ENCODE measurements around the gene CKAP5. TPM values are rescaled to one million over a fixed set of nuclear protein-coding genes. Genes with fewer than 3 reads are reported as not detected.

The CKAP5 gene
- total and polyA plus RNA-seq, 2 donors (not counting 1 experiment from before 2014, with no cell fraction given) = 64.7 to 111 TPM

- H3K9me3 ChIP-seq (ENCODE audit: control insufficient read depth, insufficient read depth, low read depth, low read length) = no peaks in the 10 kb centered on the region
- no peaks in the 10 kb centered on the region for H3K36me3 ChIP-seq (ENCODE audit: control insufficient read depth, insufficient read depth, low read length)
- H3K27ac ChIP-seq (ENCODE audit: insufficient read depth, low read length) = no peak overlapping the region
- H3K9ac ChIP-seq (ENCODE audit: insufficient read depth, low read length) = no peak overlapping the region
- H3K4me3 ChIP-seq (replicated peaks in 1 of 4; ENCODE audit: control extremely low read depth in 1 of 4, insufficient read depth in 1 of 4, low read depth in 3 of 4, low read length in 4 of 4) = no peak overlapping the region
- no peaks in the 10 kb centered on the region for H3K79me2 ChIP-seq (ENCODE audit: control insufficient read depth, insufficient read depth, low read length)
- no peak for DNase-seq (ENCODE audit: low read depth in 2 of 2)
- no peaks in the 10 kb centered on the region for H3K27me3 ChIP-seq (ENCODE audit: control insufficient read depth, insufficient read depth, low read length)
- H3K4me1 ChIP-seq (ENCODE audit: control insufficient read depth, extremely low read depth, insufficient read depth, low read length) = no peaks in the 10 kb centered on the region
- no peaks in the 10 kb centered on the region for H4K20me1 ChIP-seq (ENCODE audit: control insufficient read depth, extremely low read depth, insufficient read depth, low read length)
- H3K4me2 ChIP-seq (ENCODE audit: extremely low read depth, insufficient read depth, low read length) = no peak overlapping the region
- TF ChIP-seq EZH2 (IDR thresholded peaks at IDR 0.05; ENCODE audit: low read length, missing control alignments) = no peak
- TF ChIP-seq CTCF (conservative IDR thresholded peaks at IDR 0.05 in 1 of 2, IDR thresholded peaks at IDR 0.05 in 1 of 2; ENCODE audit: low read depth in 1 of 2, low read length in 2 of 2) = no peak
- H2AFZ ChIP-seq (ENCODE audit: low read length) = no peak overlapping the region
These were observed 31.5 kb upstream of the CKAP5 start for GRCh38 chr11:46877580-46877979.

- TF ChIP-seq EZH2 (IDR thresholded peaks at IDR 0.05; ENCODE audit: low read length, missing control alignments) (no peak), CTCF (conservative IDR thresholded peaks at IDR 0.05 in 1 of 2, IDR thresholded peaks at IDR 0.05 in 1 of 2; ENCODE audit: low read depth in 1 of 2, low read length in 2 of 2) (no peak)
- Histone ChIP-seq H3K79me2 (ENCODE audit: control insufficient read depth, insufficient read depth, low read length) (no peaks in the 10 kb centered on the region), H3K27me3 (ENCODE audit: control insufficient read depth, insufficient read depth, low read length) (no peaks in the 10 kb centered on the region), H4K20me1 (ENCODE audit: control insufficient read depth, extremely low read depth, insufficient read depth, low read length) (no peaks in the 10 kb centered on the region), H3K4me1 (ENCODE audit: control insufficient read depth, extremely low read depth, insufficient read depth, low read length) (no peaks in the 10 kb centered on the region), H3K9me3 (ENCODE audit: control insufficient read depth, insufficient read depth, low read depth, low read length) (no peaks in the 10 kb centered on the region), H3K4me2 (ENCODE audit: extremely low read depth, insufficient read depth, low read length) (no peak overlapping the region), H2AFZ (ENCODE audit: low read length) (no peak overlapping the region), H3K4me3 (replicated peaks in 1 of 4; ENCODE audit: control extremely low read depth in 1 of 4, insufficient read depth in 1 of 4, low read depth in 3 of 4, low read length in 4 of 4) (no peak overlapping the region), H3K9ac (ENCODE audit: insufficient read depth, low read length) (no peak overlapping the region), H3K27ac (ENCODE audit: insufficient read depth, low read length) (no peak overlapping the region), H3K36me3 (ENCODE audit: control insufficient read depth, insufficient read depth, low read length) (no peaks in the 10 kb centered on the region)
- no peak for DNase-seq (ENCODE audit: low read depth in 2 of 2)
These were observed 30.4 kb upstream of the CKAP5 start for GRCh38 chr11:46876471-46876870.

DNA sequence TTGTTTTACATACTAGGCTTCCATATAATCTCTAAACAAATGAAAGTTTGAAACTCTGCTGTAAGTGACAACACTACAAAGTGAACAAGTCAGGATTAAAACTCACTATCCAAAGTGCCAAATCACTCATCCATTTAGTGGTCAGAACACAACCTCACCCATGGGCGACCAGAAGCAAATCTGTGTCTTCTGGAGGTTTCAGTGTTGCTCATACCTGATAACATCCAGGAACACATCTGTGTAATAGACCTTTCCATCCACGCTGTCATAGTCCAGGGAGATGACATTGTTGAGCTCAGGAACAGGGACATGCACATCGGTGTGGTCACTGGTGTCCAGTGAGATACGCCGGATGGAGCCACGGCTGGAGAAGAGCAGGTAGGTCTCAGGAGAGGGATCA is 28.5 kb upstream of the CKAP5 start:
- Histone ChIP-seq H3K4me1 (ENCODE audit: control insufficient read depth, extremely low read depth, insufficient read depth, low read length) (no peaks in the 10 kb centered on the region), H3K9me3 (ENCODE audit: control insufficient read depth, insufficient read depth, low read depth, low read length) (no peaks in the 10 kb centered on the region), H3K27me3 (ENCODE audit: control insufficient read depth, insufficient read depth, low read length) (no peaks in the 10 kb centered on the region), H4K20me1 (ENCODE audit: control insufficient read depth, extremely low read depth, insufficient read depth, low read length) (no peaks in the 10 kb centered on the region), H3K79me2 (ENCODE audit: control insufficient read depth, insufficient read depth, low read length) (no peaks in the 10 kb centered on the region), H3K9ac (ENCODE audit: insufficient read depth, low read length) (no peak overlapping the region), H3K4me3 (replicated peaks in 1 of 4; ENCODE audit: control extremely low read depth in 1 of 4, insufficient read depth in 1 of 4, low read depth in 3 of 4, low read length in 4 of 4) (no peak overlapping the region), H2AFZ (ENCODE audit: low read length) (no peak overlapping the region), H3K27ac (ENCODE audit: insufficient read depth, low read length) (no peak overlapping the region), H3K36me3 (ENCODE audit: control insufficient read depth, insufficient read depth, low read length) (no peaks in the 10 kb centered on the region), H3K4me2 (ENCODE audit: extremely low read depth, insufficient read depth, low read length) (no peak overlapping the region)
- no peak for DNase-seq (ENCODE audit: low read depth in 2 of 2)
- no peak for TF ChIP-seq CTCF (conservative IDR thresholded peaks at IDR 0.05 in 1 of 2, IDR thresholded peaks at IDR 0.05 in 1 of 2; ENCODE audit: low read depth in 1 of 2, low read length in 2 of 2)
- TF ChIP-seq EZH2 (IDR thresholded peaks at IDR 0.05; ENCODE audit: low read length, missing control alignments) = no peak

All from fibroblast of lung (primary cell).